Astrocyte (in vitro differentiated cells and primary cell): ENCODE results near the gene NR2C2. TPM values are rescaled to one million over a fixed set of nuclear protein-coding genes. Genes with fewer than 3 reads are reported as not detected.

ENCODE experiments used
- DNase-seq: peaks from one replicate; pipeline ENCODE4 v3.0.0-alpha.2; 2010; ENCODE audit warnings: low read depth
- FAIRE-seq: peaks from 2 replicates; lab custom pipeline; 2011; peaks lifted over from hg19 to GRCh38; lab: Jason Lieb, UNC
- H2AFZ ChIP-seq: 2 replicates; pipeline ENCODE4 v1.6.0; 2012; ENCODE audit warnings: low read depth, low read length, inconsistent platforms
- H3K27ac ChIP-seq: 2 replicates; pipeline ENCODE4 v1.5.1; 2011; ENCODE audit warnings: low read depth, low read length, inconsistent platforms
- H3K27me3 ChIP-seq: 2 replicates; pipeline ENCODE4 v1.6.0; 2011; ENCODE audit warnings: low read length, inconsistent platforms; ENCODE audit not compliant: insufficient read depth
- H3K36me3 ChIP-seq: 2 replicates; pipeline ENCODE4 v1.5.1; 2011; ENCODE audit warnings: low read length, inconsistent platforms; ENCODE audit not compliant: insufficient read depth
- H3K4me1 ChIP-seq: 2 replicates; pipeline ENCODE4 v1.5.1; 2011; ENCODE audit warnings: low read length, inconsistent platforms; ENCODE audit not compliant: insufficient read depth
- H3K4me2 ChIP-seq: 2 replicates; pipeline ENCODE4 v1.6.0; 2012; ENCODE audit warnings: low read length, inconsistent platforms
- H3K4me3 ChIP-seq: 2 replicates; pipeline ENCODE4 v1.5.1; 2011; ENCODE audit warnings: low read depth, mild to moderate bottlenecking, low read length, inconsistent platforms; ENCODE audit not compliant: insufficient read depth
- H3K79me2 ChIP-seq: 2 replicates; pipeline ENCODE4 v1.6.0; 2012; ENCODE audit warnings: mild to moderate bottlenecking, low read length, inconsistent platforms; ENCODE audit not compliant: insufficient read depth
- H3K9ac ChIP-seq: 2 replicates; pipeline ENCODE4 v1.6.0; 2012; ENCODE audit warnings: mild to moderate bottlenecking, low read length, inconsistent platforms
- H3K9me3 ChIP-seq: 2 replicates; pipeline ENCODE4 v1.5.1; 2012; ENCODE audit warnings: low read depth, mild to moderate bottlenecking, low read length, inconsistent platforms; ENCODE audit not compliant: insufficient read depth
- H4K20me1 ChIP-seq: 2 replicates; pipeline ENCODE4 v1.6.0; 2012; ENCODE audit warnings: low read length, inconsistent platforms; ENCODE audit not compliant: insufficient read depth
- H3K27ac Mint-ChIP-seq: one replicate; pipeline ENCODE4 v1.8.0; 2021; ENCODE audit warnings: mild to moderate bottlenecking, mixed read lengths; ENCODE audit not compliant: unreplicated experiment
- H3K27me3 Mint-ChIP-seq: one replicate; pipeline ENCODE4 v1.8.0; 2021; ENCODE audit warnings: low read depth, mixed read lengths; ENCODE audit not compliant: unreplicated experiment
- H3K36me3 Mint-ChIP-seq: one replicate; pipeline ENCODE4 v1.8.0; 2021; ENCODE audit warnings: low read depth, mixed read lengths; ENCODE audit not compliant: unreplicated experiment
- H3K4me1 Mint-ChIP-seq: one replicate; pipeline ENCODE4 v1.8.0; 2021; ENCODE audit warnings: low read depth, mixed read lengths; ENCODE audit not compliant: unreplicated experiment
- H3K4me3 Mint-ChIP-seq: one replicate; pipeline ENCODE4 v1.8.0; 2021; ENCODE audit warnings: mild to moderate bottlenecking, moderate library complexity, mixed read lengths; ENCODE audit not compliant: unreplicated experiment
- H3K9me3 Mint-ChIP-seq: one replicate; pipeline ENCODE4 v1.8.0; 2021; ENCODE audit warnings: mild to moderate bottlenecking, mixed read lengths; ENCODE audit not compliant: unreplicated experiment
- EZH2 ChIP-seq: IDR thresholded peaks from 2 replicates; pipeline ENCODE4 v1.6.1; 2012; ENCODE audit warnings: mild to moderate bottlenecking, low read length, inconsistent platforms; ENCODE audit not compliant: insufficient read depth
- total RNA-seq: library from RNA; stranded (reverse); gene quantifications from 2 replicates; pipeline ENCODE4 v1.2.1, GENCODE V29; 2021
- TF ChIP-seq, protein P1 (sequence below): IDR thresholded peaks from 2 replicates; pipeline ENCODE4 v1.5.1; 2011; ENCODE audit warnings: low read depth, mild to moderate bottlenecking, inconsistent platforms, low read length, moderate library complexity; ENCODE audit not compliant: insufficient read depth

The NR2C2 gene
- total RNA-seq, 1 donor from 2014 or later, result 36.3 TPM

DNA sequence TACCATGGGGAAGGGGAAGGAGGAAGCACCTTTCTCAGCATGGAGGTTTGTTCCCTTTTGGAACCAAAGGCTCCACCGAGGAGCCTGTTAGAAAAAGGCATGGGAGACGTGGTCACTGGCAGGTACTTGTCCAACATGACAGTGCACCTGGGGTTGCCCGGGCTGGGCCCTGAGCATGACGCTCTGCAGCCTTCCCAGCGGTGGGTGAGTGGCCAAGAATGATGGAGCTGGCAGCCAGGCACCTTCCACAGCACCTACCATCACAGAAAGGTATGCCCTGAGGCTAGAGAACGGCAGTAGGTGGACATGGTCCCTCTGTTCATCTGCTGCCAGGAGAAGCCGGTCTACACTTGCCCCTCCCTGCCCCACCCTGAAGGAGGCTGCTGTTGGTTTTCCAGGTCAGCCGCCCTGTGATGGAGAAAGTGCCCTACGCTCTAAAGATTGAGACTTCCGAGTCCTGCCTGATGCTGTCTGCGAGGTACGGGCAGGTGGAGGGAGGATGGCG lies 29.0 kb upstream of the NR2C2 start:
- TF ChIP-seq, protein P1, sequence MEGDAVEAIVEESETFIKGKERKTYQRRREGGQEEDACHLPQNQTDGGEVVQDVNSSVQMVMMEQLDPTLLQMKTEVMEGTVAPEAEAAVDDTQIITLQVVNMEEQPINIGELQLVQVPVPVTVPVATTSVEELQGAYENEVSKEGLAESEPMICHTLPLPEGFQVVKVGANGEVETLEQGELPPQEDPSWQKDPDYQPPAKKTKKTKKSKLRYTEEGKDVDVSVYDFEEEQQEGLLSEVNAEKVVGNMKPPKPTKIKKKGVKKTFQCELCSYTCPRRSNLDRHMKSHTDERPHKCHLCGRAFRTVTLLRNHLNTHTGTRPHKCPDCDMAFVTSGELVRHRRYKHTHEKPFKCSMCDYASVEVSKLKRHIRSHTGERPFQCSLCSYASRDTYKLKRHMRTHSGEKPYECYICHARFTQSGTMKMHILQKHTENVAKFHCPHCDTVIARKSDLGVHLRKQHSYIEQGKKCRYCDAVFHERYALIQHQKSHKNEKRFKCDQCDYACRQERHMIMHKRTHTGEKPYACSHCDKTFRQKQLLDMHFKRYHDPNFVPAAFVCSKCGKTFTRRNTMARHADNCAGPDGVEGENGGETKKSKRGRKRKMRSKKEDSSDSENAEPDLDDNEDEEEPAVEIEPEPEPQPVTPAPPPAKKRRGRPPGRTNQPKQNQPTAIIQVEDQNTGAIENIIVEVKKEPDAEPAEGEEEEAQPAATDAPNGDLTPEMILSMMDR, result no peak
- TF ChIP-seq EZH2, result no peak
- H3K27ac ChIP-seq, result no peak overlapping the region
- peaks cover 5% of the 10 kb centered on the region for H3K9me3 Mint-ChIP-seq

DNA sequence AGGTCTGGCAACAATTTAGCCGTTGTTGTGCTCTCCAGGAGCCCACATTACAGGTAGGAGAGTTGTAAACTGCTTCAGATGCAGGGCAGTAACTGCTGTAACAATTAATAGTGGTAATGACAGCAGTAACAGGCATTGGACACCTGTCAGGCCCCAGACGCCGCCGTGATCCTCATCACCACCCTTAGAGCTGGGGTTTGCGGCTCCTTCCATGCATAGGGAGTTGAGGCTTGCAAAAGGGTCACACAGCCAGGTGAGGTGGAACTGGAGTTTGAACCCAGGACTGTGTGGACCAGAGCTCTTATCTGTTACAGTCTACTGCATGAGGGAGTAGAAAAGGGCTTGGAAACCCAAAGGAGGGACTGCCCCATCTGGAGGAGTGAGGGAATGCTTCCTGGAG lies 26.8 kb upstream of the NR2C2 start:
- Histone ChIP-seq H3K9ac (no peak overlapping the region), H2AFZ (no peak overlapping the region), H3K4me3 (no peak overlapping the region), H3K27me3 (peaks cover 7% of the 10 kb centered on the region), H3K79me2 (no peaks in the 10 kb centered on the region), H3K9me3 (no peaks in the 10 kb centered on the region), H4K20me1 (peaks cover 3% of the 10 kb centered on the region), H3K4me1 (peaks cover 15% of the 10 kb centered on the region), H3K27ac (no peak overlapping the region), H3K36me3 (no peaks in the 10 kb centered on the region), H3K4me2 (no peak overlapping the region)
- peaks cover 11% of the 10 kb centered on the region for H3K4me1 Mint-ChIP-seq
- H3K9me3 Mint-ChIP-seq, result peaks cover 5% of the 10 kb centered on the region
- H3K27ac Mint-ChIP-seq, result no peak overlapping the region
- FAIRE-seq, result no peak
- TF ChIP-seq, protein P1, result no peak
- no peak for TF ChIP-seq EZH2
- DNase-seq, result no peak
- no peaks in the 10 kb centered on the region for H3K36me3 Mint-ChIP-seq
- H3K27me3 Mint-ChIP-seq, result peaks cover 27% of the 10 kb centered on the region
- no peak overlapping the region for H3K4me3 Mint-ChIP-seq

More for the DNA sequence above, 29.0 kb upstream of the NR2C2 start:
- Histone ChIP-seq H3K79me2 (no peaks in the 10 kb centered on the region), H3K4me1 (peaks cover 15% of the 10 kb centered on the region), H2AFZ (no peak overlapping the region), H3K27me3 (peaks cover 13% of the 10 kb centered on the region), H3K9me3 (no peaks in the 10 kb centered on the region), H3K4me3 (no peak overlapping the region), H3K4me2 (no peak overlapping the region), H3K36me3 (no peaks in the 10 kb centered on the region), H4K20me1 (peaks cover 3% of the 10 kb centered on the region), H3K9ac (no peak overlapping the region)
- H3K27ac Mint-ChIP-seq, result no peak overlapping the region
- H3K4me3 Mint-ChIP-seq, result no peak overlapping the region
- FAIRE-seq (no peak), DNase-seq (no peak)
- peaks cover 14% of the 10 kb centered on the region for H3K4me1 Mint-ChIP-seq
- H3K27me3 Mint-ChIP-seq, result peaks cover 29% of the 10 kb centered on the region
- H3K36me3 Mint-ChIP-seq, result no peaks in the 10 kb centered on the region

- H3K27me3 Mint-ChIP-seq, result peaks cover 25% of the 10 kb centered on the region
- Histone ChIP-seq H3K9ac (peak overlapping the region; percentile 1), H3K36me3 (no peaks in the 10 kb centered on the region), H3K4me3 (no peak overlapping the region), H3K9me3 (no peaks in the 10 kb centered on the region), H3K4me1 (peaks cover 15% of the 10 kb centered on the region), H3K27me3 (peaks cover 7% of the 10 kb centered on the region), H3K79me2 (no peaks in the 10 kb centered on the region), H3K27ac (no peak overlapping the region), H3K4me2 (no peak overlapping the region), H4K20me1 (peaks cover 3% of the 10 kb centered on the region), H2AFZ (no peak overlapping the region)
- FAIRE-seq (no peak), DNase-seq (peak; percentile 59)
- no peak overlapping the region for H3K4me3 Mint-ChIP-seq
- peaks cover 5% of the 10 kb centered on the region for H3K9me3 Mint-ChIP-seq
- H3K36me3 Mint-ChIP-seq, result no peaks in the 10 kb centered on the region
- peaks cover 14% of the 10 kb centered on the region for H3K4me1 Mint-ChIP-seq
- TF ChIP-seq, protein P1, result peak; percentile 86
- TF ChIP-seq EZH2, result no peak
- no peak overlapping the region for H3K27ac Mint-ChIP-seq
Observed at GRCh38 chr3:14921034-14921616, 26.3 kb upstream of the NR2C2 start.
